Left colon (tissue), 2 donors: ENCODE results near the gene FBXO33. TPM values are rescaled to one million over a fixed set of nuclear protein-coding genes. Genes with fewer than 3 reads are reported as not detected.

Source experiments
- total RNA-seq, 2 donors: library from RNA; stranded (reverse); fragmentation: NEBNext Ultra II Directional; extraction: Animal tissue kit (Norgen Biotek cat#: 25700); gene quantifications; one replicate each; pipeline ENCODE4 v1.2.1, GENCODE V29; 2021
- donor health status: DM: no; HTN: no; CAD: no.
- donor health status: DM: yes; HTN: yes; CAD: no.

The FBXO33 gene
- total RNA-seq, 2 donors from 2014 or later: 6.9 to 9.3 TPM

Other genes starting within 250 kb of the FBXO33 start
- gene MIA2, start 198.5 kb downstream of the FBXO33 start, total RNA-seq: 10 to 100 TPM; 52.4 to 67.9 TPM